Ovary (tissue), 9 donors: ENCODE measurements around the gene OCA2. TPM values are rescaled to one million over a fixed set of nuclear protein-coding genes. Genes with fewer than 3 reads are reported as not detected.

Experiments
- DNase-seq, 5 donors: peaks; one replicate each; pipeline ENCODE4 v3.0.0-alpha.2; 2019 to 2020
- H3K27ac ChIP-seq, 2 donors: fragments of 200-600 bp; one replicate each; pipeline versions ENCODE4 v1.5.1 to v1.8.0; 2019 to 2022
- H3K27me3 ChIP-seq: fragments of 200-600 bp; one replicate; pipeline ENCODE4 v1.8.0; 2022
- H3K36me3 ChIP-seq: fragments of 200-600 bp; sonication (generic); one replicate; pipeline ENCODE4 v1.5.1; 2019
- H3K4me1 ChIP-seq: one replicate; pipeline ENCODE4 v1.8.1; 2013; ENCODE audit warnings: mild to moderate bottlenecking, moderate library complexity; ENCODE audit not compliant: insufficient read depth
- H3K4me3 ChIP-seq: fragments of 200-600 bp; sonication (generic); one replicate; pipeline ENCODE4 v1.5.1; 2017
- H3K9me3 ChIP-seq, 2 donors: fragments of 200-600 bp in 1 of 2; sonication (generic) in 1 of 2; one replicate each; pipeline versions ENCODE4 v1.5.1 to v1.8.1; 2013 to 2019; ENCODE audit warnings: mild to moderate bottlenecking in 1 of 2, moderate library complexity in 1 of 2
- EP300 ChIP-seq: sonication (generic); formaldehyde crosslinking; IDR thresholded peaks from one replicate; pipeline ENCODE4 v1.6.1; 2017; ENCODE audit warnings: antibody characterized with exemption
- POLR2A ChIP-seq: fragments of 450-650 bp; IDR thresholded peaks from one replicate; pipeline ENCODE4 v1.6.1; 2017; ENCODE audit warnings: antibody characterized with exemption, mild to moderate bottlenecking, moderate library complexity
- WGBS, 3 donors: extraction: QIAGEN DNeasy Blood & Tissue Kit in 1 of 3; methylation state at CpG; one replicate each; pipeline versions ENCODE4 v1.1.5 to v1.1.7; 2013 to 2017; 5-methylcytosine and 5-hydroxymethylcytosine counted together
- intact Hi-C, 4 donors: fragments of 100-400 bp; cut with DNase I; formaldehyde crosslinking; loops; one replicate each; pipeline versions ENCODE4 v1.11.0 to v1.15.1; 2022 to 2023
- polyA plus RNA-seq, 2 donors: library from polyadenylated mRNA; stranded (reverse); fragments of 200-250 nt in 1 of 2; fragments of 350-450 nt in 1 of 2; fragmentation: Illumina TruSeq in 1 of 2; extraction: RNeasy Lipid Tissue Mini Kit (QIAGEN cat#74804) in 1 of 2; gene quantifications; one replicate each; pipeline ENCODE4 v1.2.3, GENCODE V29; 2013 to 2014
- total RNA-seq, 7 donors: library from RNA; depleted of rRNA in 2 of 7; stranded (reverse); fragments of >200 nt in 2 of 7; fragmentation: NEBNext Ultra II Directional in 3 of 7; extraction: Animal tissue kit (Norgen Biotek cat#: 25700) in 3 of 7; gene quantifications; one replicate each; pipeline versions ENCODE4 v1.1.0 to v1.2.4, GENCODE V29; 2016 to 2023
- TF ChIP-seq, protein P1 (sequence below), 3 donors: fragments of 450-650 bp in 2 of 3; fragments of 200-600 bp in 1 of 3; IDR thresholded peaks; one replicate each; pipeline versions ENCODE4 v1.5.1 to v1.8.0; 2016 to 2022; ENCODE audit warnings: antibody characterized with exemption in 3 of 3, mild to moderate bottlenecking in 1 of 3
- donor health status: DM: no; HTN: no; CAD: no; lungs with moderate emphysema.
- donor health status: DM: no; HTN: no; CAD: no.
- donor health status: Bipolar disorder and iron deficiency.
- donor health status: DM: yes; HTN: yes; CAD: no.
- donor health status: DM: no; HTN: no; CAD: no.
- donor health status: DM: yes; HTN: yes; CAD: no.

The OCA2 gene
- total and polyA plus RNA-seq, 9 donors, result 0.31 to 3.5 (median 0.68) TPM; not detected in 1

DNA sequence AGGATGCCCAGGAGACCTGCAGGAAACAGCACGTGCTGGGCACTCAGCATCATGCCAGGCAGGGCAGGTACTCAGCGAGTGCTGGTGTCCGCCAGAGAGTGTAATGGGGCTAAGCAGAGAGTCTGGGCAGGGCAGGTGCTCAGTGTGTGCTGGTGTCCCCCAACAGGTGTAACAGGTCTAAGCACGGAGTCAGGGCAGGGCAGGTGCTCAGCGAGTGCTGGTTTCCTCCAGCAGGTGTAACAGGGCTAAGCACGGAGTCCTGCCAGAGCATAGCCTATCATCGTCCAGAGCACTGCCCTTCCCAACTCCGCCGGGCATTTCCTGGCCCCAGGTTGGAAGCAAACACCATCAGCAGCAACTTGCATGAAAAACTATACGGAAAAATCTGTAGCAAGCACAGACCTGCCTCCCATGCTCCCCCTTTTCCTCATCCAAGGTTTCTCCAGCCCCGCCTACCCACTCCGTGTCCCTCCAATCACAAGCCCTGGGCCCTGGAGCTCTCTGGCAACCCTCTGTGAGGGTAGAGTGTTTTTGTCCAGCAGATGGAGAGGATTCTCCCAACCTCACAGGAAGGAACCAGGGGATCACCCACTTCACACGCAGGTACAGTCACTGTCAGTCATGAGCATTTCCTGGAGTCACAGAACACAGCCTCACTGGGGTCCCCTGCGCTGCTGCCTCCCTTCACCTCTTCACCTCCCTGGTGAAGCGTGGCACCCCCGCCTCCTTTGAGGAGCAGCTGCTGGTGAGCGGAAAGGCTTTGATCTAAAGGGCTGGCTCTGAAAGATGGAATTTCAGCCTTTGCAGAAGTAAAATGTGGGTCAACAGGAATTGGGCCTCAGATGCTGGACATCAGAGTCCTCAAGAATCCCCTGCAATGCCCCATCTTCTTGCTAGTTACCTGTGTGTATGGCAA, 302.5 kb downstream of the OCA2 start:
- WGBS, 3 donors, result 74 to 81% (median 79%) methylated on average over 17 of the region's 17 CpGs
- intact Hi-C loops, result loop anchor here in 1 of 4 donors (2.0 kb wide), 1 partner anchor 20 kb away; no protein-coding TSS in a partner anchor

DNA sequence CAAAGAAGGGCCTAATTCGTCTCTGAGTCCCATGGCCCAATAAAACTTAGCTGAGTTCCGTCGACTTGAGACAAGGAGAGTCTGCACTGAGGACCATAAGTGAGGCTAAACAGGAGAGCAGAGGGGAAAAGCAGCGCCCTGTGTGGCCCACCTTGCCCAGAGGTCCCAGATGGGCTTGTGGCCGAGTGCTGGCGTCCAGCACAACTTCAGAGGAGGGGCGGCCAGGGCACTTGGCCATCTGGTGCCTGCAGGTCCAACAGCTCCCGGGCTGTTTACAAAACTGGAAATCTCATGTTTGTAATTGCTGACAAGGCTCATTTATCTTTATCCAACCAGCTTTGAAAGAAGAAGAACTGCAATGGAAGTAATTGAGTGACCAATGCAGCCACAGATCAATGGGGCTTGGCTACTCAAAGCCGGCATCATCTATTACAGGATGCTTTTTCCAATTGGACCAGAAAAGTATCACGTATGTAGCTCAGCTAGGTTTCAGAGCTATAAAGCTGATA, 306.3 kb downstream of the OCA2 start:
- 48 to 66% (median 53%) methylated on average over 10 of the region's 10 CpGs for WGBS, 3 donors
- Histone ChIP-seq H3K36me3 (no peaks in the 10 kb centered on the region), H3K4me1 (no peaks in the 10 kb centered on the region), H3K4me3 (no peak overlapping the region), H3K9me3 (no peaks in the 10 kb centered on the region), H3K27me3 (no peaks in the 10 kb centered on the region), H3K27ac (no peak overlapping the region)
- TF ChIP-seq EP300, result no peak
- TF ChIP-seq POLR2A, result no peak
- TF ChIP-seq, protein P1, sequence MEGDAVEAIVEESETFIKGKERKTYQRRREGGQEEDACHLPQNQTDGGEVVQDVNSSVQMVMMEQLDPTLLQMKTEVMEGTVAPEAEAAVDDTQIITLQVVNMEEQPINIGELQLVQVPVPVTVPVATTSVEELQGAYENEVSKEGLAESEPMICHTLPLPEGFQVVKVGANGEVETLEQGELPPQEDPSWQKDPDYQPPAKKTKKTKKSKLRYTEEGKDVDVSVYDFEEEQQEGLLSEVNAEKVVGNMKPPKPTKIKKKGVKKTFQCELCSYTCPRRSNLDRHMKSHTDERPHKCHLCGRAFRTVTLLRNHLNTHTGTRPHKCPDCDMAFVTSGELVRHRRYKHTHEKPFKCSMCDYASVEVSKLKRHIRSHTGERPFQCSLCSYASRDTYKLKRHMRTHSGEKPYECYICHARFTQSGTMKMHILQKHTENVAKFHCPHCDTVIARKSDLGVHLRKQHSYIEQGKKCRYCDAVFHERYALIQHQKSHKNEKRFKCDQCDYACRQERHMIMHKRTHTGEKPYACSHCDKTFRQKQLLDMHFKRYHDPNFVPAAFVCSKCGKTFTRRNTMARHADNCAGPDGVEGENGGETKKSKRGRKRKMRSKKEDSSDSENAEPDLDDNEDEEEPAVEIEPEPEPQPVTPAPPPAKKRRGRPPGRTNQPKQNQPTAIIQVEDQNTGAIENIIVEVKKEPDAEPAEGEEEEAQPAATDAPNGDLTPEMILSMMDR (IDR thresholded peaks at IDR 0.05), result no peak
- intact Hi-C loops, result no loop called here
- no peak for DNase-seq

More for the DNA sequence above, 302.5 kb downstream of the OCA2 start:
- Histone ChIP-seq H3K4me3 (no peak overlapping the region), H3K36me3 (no peaks in the 10 kb centered on the region), H3K4me1 (no peaks in the 10 kb centered on the region), H3K9me3 (no peaks in the 10 kb centered on the region), H3K27ac (no peak overlapping the region), H3K27me3 (no peaks in the 10 kb centered on the region)
- DNase-seq, result no peak
- no peak for TF ChIP-seq EP300
- TF ChIP-seq, protein P1 (IDR thresholded peaks at IDR 0.05), result no peak
- no peak for TF ChIP-seq POLR2A

DNA sequence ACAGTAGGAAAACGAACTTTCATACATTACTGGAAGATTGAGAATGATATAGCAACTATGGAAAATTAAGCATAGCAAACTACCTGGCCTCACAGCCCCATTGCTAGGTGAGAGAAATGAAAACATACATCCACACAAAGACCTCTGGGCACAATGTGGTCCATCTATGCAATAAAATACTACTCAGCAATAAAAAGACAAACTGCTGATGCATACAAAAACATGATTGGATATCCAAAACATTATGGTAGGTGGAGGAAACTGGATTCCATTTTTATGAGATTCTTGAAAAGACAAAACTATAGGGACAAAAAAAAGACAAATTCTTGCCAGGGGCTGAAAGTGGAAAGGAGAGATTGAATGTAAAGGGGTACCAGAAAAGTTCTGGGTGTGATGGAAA, 308.8 kb downstream of the OCA2 start:
- WGBS, 3 donors, result 56 to 65% (median 62%) methylated on average over 1 of the region's 1 CpG

DNA sequence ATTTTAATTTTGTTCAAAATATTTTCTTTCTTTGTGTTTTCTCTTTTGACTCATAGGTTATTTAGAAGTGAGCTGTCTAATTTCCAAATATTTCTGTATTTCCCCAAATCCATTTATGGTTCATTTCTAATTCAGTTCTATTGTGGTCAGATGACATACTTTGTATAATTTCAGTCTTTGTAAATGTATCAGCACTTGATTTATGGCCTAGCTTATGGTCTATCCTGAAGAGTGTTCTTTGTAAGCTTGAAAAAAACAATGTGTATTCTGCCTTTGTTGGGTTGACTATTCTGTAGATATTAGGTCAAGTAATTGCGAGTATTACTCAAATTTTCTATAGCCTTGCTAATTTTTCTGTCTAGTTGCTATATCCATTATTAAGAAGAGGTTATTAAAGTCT, 311.2 kb downstream of the OCA2 start:
- intact Hi-C loops, result no loop called here
- WGBS, 3 donors, result 84 to 91% (median 87%) methylated on average over 1 of the region's 1 CpG

More for the DNA sequence above, 308.8 kb downstream of the OCA2 start:
- H3K9me3 ChIP-seq, result no peaks in the 10 kb centered on the region
- no peaks in the 10 kb centered on the region for H3K27me3 ChIP-seq
- H3K36me3 ChIP-seq, result no peaks in the 10 kb centered on the region
- intact Hi-C loops, result no loop called here
- TF ChIP-seq EP300, result no peak
- TF ChIP-seq POLR2A, result no peak
- TF ChIP-seq, protein P1 (IDR thresholded peaks at IDR 0.05), result no peak
- H3K4me3 ChIP-seq, result no peak overlapping the region
- no peak overlapping the region for H3K27ac ChIP-seq
- DNase-seq, result no peak
- H3K4me1 ChIP-seq, result no peaks in the 10 kb centered on the region

More for the DNA sequence above, 311.2 kb downstream of the OCA2 start:
- Histone ChIP-seq H3K4me1 (no peaks in the 10 kb centered on the region), H3K4me3 (no peak overlapping the region), H3K9me3 (no peaks in the 10 kb centered on the region), H3K27me3 (no peaks in the 10 kb centered on the region), H3K36me3 (no peaks in the 10 kb centered on the region), H3K27ac (no peak overlapping the region)
- TF ChIP-seq, protein P1 (IDR thresholded peaks at IDR 0.05), result no peak
- TF ChIP-seq POLR2A (no peak), EP300 (no peak)
- no peak for DNase-seq
